GM23248 (cell line): Measurements from ENCODE around the gene SPATA24.

ENCODE experiments used
- EZH2 ChIP-seq: fragments of 200-600 bp; sonication (generic); IDR thresholded peaks from 2 replicates; pipeline ENCODE4 v1.6.1; 2018; ENCODE audit warnings: antibody characterized with exemption, mild to moderate bottlenecking; ENCODE audit not compliant: insufficient read depth, poor library complexity, severe bottlenecking
- EZH2phosphoT487 ChIP-seq: fragments of 200-600 bp; sonication (generic); IDR thresholded peaks from 2 replicates; pipeline ENCODE4 v1.6.1; 2018; ENCODE audit warnings: antibody characterized with exemption, moderate library complexity, mild to moderate bottlenecking, low read depth; ENCODE audit not compliant: insufficient read depth

DNA sequence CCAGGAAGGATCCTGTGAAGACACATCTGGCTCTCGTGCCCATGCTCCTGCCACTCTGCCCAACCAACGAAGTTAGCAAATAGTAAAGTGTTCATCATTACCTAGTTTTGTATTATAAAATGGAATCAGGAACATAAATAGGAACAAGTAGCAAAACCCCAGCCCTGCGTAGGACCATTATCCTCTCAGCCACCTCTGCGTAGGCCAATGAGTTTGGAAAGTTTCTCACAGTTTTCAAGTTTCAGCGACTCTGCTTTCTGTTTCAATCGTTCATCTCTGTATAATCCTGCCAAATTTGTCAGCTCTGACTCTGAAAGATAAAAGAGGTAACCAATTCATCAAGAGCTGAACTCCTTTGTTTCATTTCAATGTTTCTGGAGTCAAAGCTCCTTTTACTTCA is 10.1 kb upstream of the SPATA24 start:
- TF ChIP-seq EZH2phosphoT487 (no peak), EZH2 (no peak)
